OCI-LY7 (cell line): ENCODE measurements around the gene TTC16. TPM values are rescaled to one million over a fixed set of nuclear protein-coding genes. Genes with fewer than 3 reads are reported as not detected.

Experiments
- total RNA-seq, 2 experiments: library from RNA; depleted of rRNA in 1 of 2; stranded (reverse); fragments of >200 nt in 1 of 2; shearing (Covaris generic) in 1 of 2; gene quantifications; 2 replicates each; pipeline ENCODE4 v1.2.3, GENCODE V29; 2014 to 2022

Gene TTC16
- total RNA-seq, 2 experiments from 2014 or later, result not detected

Other genes with a start within 250 kb of the TTC16 start
- 3.7 and 4.1 TPM in 2 replicates for gene STXBP1, start 103.8 kb upstream of the TTC16 start, total RNA-seq (2014; rRNA removed; shearing (Covaris generic))
- gene STXBP1, start 103.8 kb upstream of the TTC16 start, total RNA-seq (2022), result 20.4 and 22.1 TPM in 2 replicates
- gene CFAP157, start 9.1 kb upstream of the TTC16 start, total RNA-seq (2014; rRNA removed; shearing (Covaris generic)), result 0.22 TPM in 1 of 2 replicates, not detected in the other
- 0.13 TPM in 1 of 2 replicates, not detected in the other for gene CFAP157, start 9.1 kb upstream of the TTC16 start, total RNA-seq (2022)
- 11.1 and 12.4 TPM in 2 replicates for gene PTRH1, start 416 bp upstream of the TTC16 start, total RNA-seq (2014; rRNA removed; shearing (Covaris generic))
- gene PTRH1, start 416 bp upstream of the TTC16 start, total RNA-seq (2022), result 8.9 and 10.2 TPM in 2 replicates
- gene TOR2A, start 19.2 kb downstream of the TTC16 start, total RNA-seq (2014; rRNA removed; shearing (Covaris generic)), result 8.9 and 13.9 TPM in 2 replicates
- gene TOR2A, start 19.2 kb downstream of the TTC16 start, total RNA-seq (2022), result 17.9 and 21.6 TPM in 2 replicates
- 38.5 and 40.0 TPM in 2 replicates for gene SH2D3C, start 62.6 kb downstream of the TTC16 start, total RNA-seq (2014; rRNA removed; shearing (Covaris generic))
- gene SH2D3C, start 62.6 kb downstream of the TTC16 start, total RNA-seq (2022), result 39.1 and 45.7 TPM in 2 replicates
- 69.8 and 80.0 TPM in 2 replicates for gene CDK9, start 70.0 kb downstream of the TTC16 start, total RNA-seq (2014; rRNA removed; shearing (Covaris generic))
- gene CDK9, start 70.0 kb downstream of the TTC16 start, total RNA-seq (2022), result 123 and 136 TPM in 2 replicates
- 136 and 147 TPM in 2 replicates for gene FPGS, start 86.8 kb downstream of the TTC16 start, total RNA-seq (2014; rRNA removed; shearing (Covaris generic))
- 132 and 165 TPM in 2 replicates for gene FPGS, start 86.8 kb downstream of the TTC16 start, total RNA-seq (2022)
- not detected in 2 replicates for gene ENG, start 138.6 kb downstream of the TTC16 start, total RNA-seq (2014; rRNA removed; shearing (Covaris generic))
- not detected in 2 replicates for gene ENG, start 138.6 kb downstream of the TTC16 start, total RNA-seq (2022)
- 10.7 and 19.5 TPM in 2 replicates for gene AK1, start 161.6 kb downstream of the TTC16 start, total RNA-seq (2014; rRNA removed; shearing (Covaris generic))
- gene AK1, start 161.6 kb downstream of the TTC16 start, total RNA-seq (2022), result 21.6 and 22.6 TPM in 2 replicates
- 38.8 and 43.7 TPM in 2 replicates for gene ST6GALNAC6, start 183.5 kb downstream of the TTC16 start, total RNA-seq (2014; rRNA removed; shearing (Covaris generic))
- 51.3 and 52.7 TPM in 2 replicates for gene ST6GALNAC6, start 183.5 kb downstream of the TTC16 start, total RNA-seq (2022)
- gene ST6GALNAC4, start 201.0 kb downstream of the TTC16 start, total RNA-seq (2014; rRNA removed; shearing (Covaris generic)), result 112 and 180 TPM in 2 replicates
- 118 and 125 TPM in 2 replicates for gene ST6GALNAC4, start 201.0 kb downstream of the TTC16 start, total RNA-seq (2022)
- 0.59 and 0.95 TPM in 2 replicates for gene PIP5KL1, start 214.7 kb downstream of the TTC16 start, total RNA-seq (2014; rRNA removed; shearing (Covaris generic))
- 4.4 and 4.6 TPM in 2 replicates for gene PIP5KL1, start 214.7 kb downstream of the TTC16 start, total RNA-seq (2022)
- gene DPM2, start 221.8 kb downstream of the TTC16 start, total RNA-seq (2014; rRNA removed; shearing (Covaris generic)), result 31.6 and 49.7 TPM in 2 replicates
- 47.7 and 50.7 TPM in 2 replicates for gene DPM2, start 221.8 kb downstream of the TTC16 start, total RNA-seq (2022)